ENCODE results near the gene SCML1. TPM values are rescaled to one million over a fixed set of nuclear protein-coding genes. Genes with fewer than 3 reads are reported as not detected.

SCML1 gene
- total and polyA plus RNA-seq, 3 donors from 2014 or later = 49.8 to 112 (median 83.4) TPM

GRCh38 chrX:17707731-17708130 lies 29.6 kb upstream of the SCML1 start:
- WGBS, 2 donors = 90 to 95% methylated on average over 3 of the region's 3 CpGs
- H3K27ac ChIP-seq = no peak overlapping the region
- H3K9me3 ChIP-seq = no peaks in the 10 kb centered on the region
- no peak overlapping the region for H3K4me3 ChIP-seq
- H3K36me3 ChIP-seq (ENCODE audit: low read depth, missing control alignments) = no peaks in the 10 kb centered on the region
- intact Hi-C loops (cut with DNase I; ENCODE audit: low total_unique reads) = no loop called here
- H3K27me3 ChIP-seq = no peaks in the 10 kb centered on the region
- H3K4me1 ChIP-seq = no peaks in the 10 kb centered on the region
- TF ChIP-seq CTCF (IDR thresholded peaks at IDR 0.05) (no peak), POLR2A (IDR thresholded peaks at IDR 0.05) (no peak)
- no peak for DNase-seq

GRCh38 chrX:17710871-17711301 lies 26.4 kb upstream of the SCML1 start:
- 20 to 55% methylated on average over 1 of the region's 1 CpG for WGBS, 2 donors

DNA sequence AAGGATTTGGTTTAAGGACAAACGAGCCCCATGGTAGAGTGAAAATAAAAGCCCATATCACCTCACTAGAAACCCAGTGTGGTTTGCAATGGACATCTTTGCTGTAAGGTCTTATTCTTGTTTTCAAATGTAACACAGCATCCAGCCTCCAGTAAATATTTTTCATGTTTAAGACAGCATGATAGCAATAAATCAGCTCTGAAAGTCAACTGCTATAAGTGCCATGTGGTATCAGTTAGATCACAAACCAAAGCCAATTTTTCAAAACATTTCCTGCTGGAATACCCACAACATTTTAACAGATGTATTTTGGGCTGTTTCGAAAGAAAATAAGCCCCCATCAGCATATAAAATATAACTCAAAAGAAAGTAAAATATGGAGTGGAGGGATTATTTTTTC lies 24.0 kb upstream of the SCML1 start:
- H3K4me1 ChIP-seq = no peaks in the 10 kb centered on the region
- H3K27ac ChIP-seq = no peak overlapping the region
- WGBS, 2 donors = 91 to 93% methylated on average over 2 of the region's 2 CpGs
- no peaks in the 10 kb centered on the region for H3K36me3 ChIP-seq (ENCODE audit: low read depth, missing control alignments)
- TF ChIP-seq CTCF (IDR thresholded peaks at IDR 0.05) (no peak), POLR2A (IDR thresholded peaks at IDR 0.05) (no peak)
- H3K27me3 ChIP-seq = no peaks in the 10 kb centered on the region
- H3K9me3 ChIP-seq = no peaks in the 10 kb centered on the region
- no peak overlapping the region for H3K4me3 ChIP-seq
- intact Hi-C loops (cut with DNase I; ENCODE audit: low total_unique reads) = no loop called here
- DNase-seq = no peak

More at GRCh38 chrX:17710871-17711301, 26.4 kb upstream of the SCML1 start:
- intact Hi-C loops (cut with DNase I; ENCODE audit: low total_unique reads) = no loop called here
- Histone ChIP-seq H3K27ac (no peak overlapping the region), H3K36me3 (ENCODE audit: low read depth, missing control alignments) (no peaks in the 10 kb centered on the region), H3K27me3 (no peaks in the 10 kb centered on the region), H3K9me3 (no peaks in the 10 kb centered on the region), H3K4me3 (no peak overlapping the region), H3K4me1 (no peaks in the 10 kb centered on the region)
- TF ChIP-seq POLR2A (IDR thresholded peaks at IDR 0.05) = no peak
- no peak for TF ChIP-seq CTCF (IDR thresholded peaks at IDR 0.05)
- DNase-seq = no peak

- no peaks in the 10 kb centered on the region for H3K27me3 ChIP-seq
- no peak overlapping the region for H3K27ac ChIP-seq
- TF ChIP-seq POLR2A (IDR thresholded peaks at IDR 0.05) (no peak), CTCF (IDR thresholded peaks at IDR 0.05) (no peak)
- H3K4me1 ChIP-seq = no peaks in the 10 kb centered on the region
- no peaks in the 10 kb centered on the region for H3K36me3 ChIP-seq (ENCODE audit: low read depth, missing control alignments)
- intact Hi-C loops (cut with DNase I; ENCODE audit: low total_unique reads) = no loop called here
- H3K9me3 ChIP-seq = no peaks in the 10 kb centered on the region
- no peak overlapping the region for H3K4me3 ChIP-seq
- DNase-seq = no peak
These were observed 18.6 kb upstream of the SCML1 start for GRCh38 chrX:17718649-17719165.

DNA sequence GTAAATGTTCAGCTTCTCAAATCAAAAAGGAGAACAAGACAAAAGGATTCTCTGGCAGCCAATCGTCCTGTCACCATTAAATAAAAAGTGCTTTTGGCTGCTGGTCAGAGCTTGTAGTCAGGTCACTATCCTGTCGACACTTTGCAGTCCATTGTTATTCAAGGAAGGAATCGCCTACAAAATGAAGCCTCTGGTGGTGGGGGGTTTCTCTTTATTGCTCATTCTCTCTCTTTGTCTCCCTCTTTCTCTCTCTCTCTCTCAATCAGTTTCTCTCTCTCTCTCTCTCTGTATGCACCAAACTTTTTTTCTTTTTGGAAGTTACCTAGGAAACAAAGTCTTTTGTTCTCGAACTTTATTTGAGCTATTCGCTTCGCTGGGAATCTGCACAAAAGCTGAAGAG lies 17.6 kb upstream of the SCML1 start:
- Histone ChIP-seq H3K4me3 (no peak overlapping the region), H3K36me3 (ENCODE audit: low read depth, missing control alignments) (no peaks in the 10 kb centered on the region), H3K27ac (no peak overlapping the region), H3K4me1 (no peaks in the 10 kb centered on the region), H3K9me3 (no peaks in the 10 kb centered on the region), H3K27me3 (no peaks in the 10 kb centered on the region)
- no peak for TF ChIP-seq POLR2A (IDR thresholded peaks at IDR 0.05)
- no peak for DNase-seq
- WGBS, 2 donors = 82 to 84% methylated on average over 6 of the region's 6 CpGs
- intact Hi-C loops (cut with DNase I; ENCODE audit: low total_unique reads) = no loop called here

Data from testis (tissue), 3 donors.